DND-41 (cell line): ENCODE results near the gene MYBBP1A.
A peak's percentile ranks its signal among the peaks of the same experiment; 100 is the strongest.

Source experiments
- ATAC-seq: fragments of 200-7000 bp; cut with Tn5 transposase; 3 replicates; pipeline ENCODE4 v1.9.1; 2021; ENCODE audit warnings: low read depth; ENCODE audit not compliant: insufficient read depth
- DNase-seq: peaks from one replicate; pipeline ENCODE4 v3.0.0-alpha.2; 2020
- H2AFZ ChIP-seq: 2 replicates; pipeline ENCODE4 v1.6.0; 2012; ENCODE audit warnings: low read depth, low read length
- H3K27ac ChIP-seq: 2 replicates; pipeline ENCODE4 v1.5.1; 2012; ENCODE audit warnings: low read length, inconsistent platforms
- H3K27me3 ChIP-seq: fragments of 200-600 bp; sonication (generic); 2 replicates; pipeline ENCODE4 v1.6.0; 2012; ENCODE audit warnings: low read length, mild to moderate bottlenecking, inconsistent platforms; ENCODE audit not compliant: insufficient read depth, poor library complexity
- H3K36me3 ChIP-seq: 2 replicates; pipeline ENCODE4 v1.5.1; 2012; ENCODE audit warnings: low read length, inconsistent platforms; ENCODE audit not compliant: insufficient read depth
- H3K4me1 ChIP-seq: 2 replicates; pipeline ENCODE4 v1.5.1; 2012; ENCODE audit warnings: mild to moderate bottlenecking, low read length; ENCODE audit not compliant: insufficient read depth
- H3K4me2 ChIP-seq: 2 replicates; pipeline ENCODE4 v1.6.0; 2012; ENCODE audit warnings: mild to moderate bottlenecking, moderate library complexity, low read length, inconsistent platforms; ENCODE audit not compliant: insufficient read depth
- H3K4me3 ChIP-seq, 2 experiments: fragments of 200-600 bp in 1 of 2; shearing (Covaris generic) in 1 of 2; 2 replicates each; pipeline ENCODE4 v1.5.1; 2012 to 2016; ENCODE audit warnings: inconsistent platforms in 2 of 2, low read length in 2 of 2, mild to moderate bottlenecking in 2 of 2, low read depth in 1 of 2, moderate library complexity in 1 of 2
- H3K79me2 ChIP-seq: 2 replicates; pipeline ENCODE4 v1.6.0; 2012; ENCODE audit warnings: low read length, inconsistent platforms; ENCODE audit not compliant: insufficient read depth
- H3K9ac ChIP-seq: 2 replicates; pipeline ENCODE4 v1.6.0; 2012; ENCODE audit warnings: low read depth, mild to moderate bottlenecking, inconsistent platforms, low read length, moderate library complexity
- H3K9me3 ChIP-seq: 2 replicates; pipeline ENCODE4 v1.5.1; 2012; ENCODE audit warnings: low read length, moderate library complexity, mild to moderate bottlenecking, inconsistent platforms; ENCODE audit not compliant: insufficient read depth, severe bottlenecking
- H4K20me1 ChIP-seq: 2 replicates; pipeline ENCODE4 v1.6.0; 2012; ENCODE audit warnings: low read length; ENCODE audit not compliant: insufficient read depth
- CTCF ChIP-seq: IDR thresholded peaks from 2 replicates; pipeline ENCODE4 v1.5.1; 2012; ENCODE audit warnings: borderline replicate concordance, low read length, moderate library complexity, mild to moderate bottlenecking; ENCODE audit not compliant: poor library complexity, severe bottlenecking; ENCODE audit errors: extremely low read depth
- EZH2 ChIP-seq: IDR thresholded peaks from 3 replicates; pipeline ENCODE4 v1.6.1; 2012; ENCODE audit warnings: borderline replicate concordance, low read depth, mild to moderate bottlenecking, moderate library complexity, low read length, inconsistent platforms; ENCODE audit not compliant: severe bottlenecking

MYBBP1A gene

GRCh38 chr17:4573115-4573514 is 17.9 kb upstream of the MYBBP1A start:
- ATAC-seq, result no peak
- Histone ChIP-seq H3K4me2 (no peak overlapping the region), H3K9me3 (no peaks in the 10 kb centered on the region), H3K27ac (no peak overlapping the region), H2AFZ (no peak overlapping the region), H3K9ac (no peak overlapping the region), H3K4me1 (no peaks in the 10 kb centered on the region), H3K79me2 (no peaks in the 10 kb centered on the region), H3K36me3 (no peaks in the 10 kb centered on the region), H3K4me3 (no peak overlapping the region), H4K20me1 (no peaks in the 10 kb centered on the region), H3K27me3 (no peaks in the 10 kb centered on the region)
- DNase-seq, result no peak
- no peak for TF ChIP-seq CTCF
- no peak for TF ChIP-seq EZH2

DNA sequence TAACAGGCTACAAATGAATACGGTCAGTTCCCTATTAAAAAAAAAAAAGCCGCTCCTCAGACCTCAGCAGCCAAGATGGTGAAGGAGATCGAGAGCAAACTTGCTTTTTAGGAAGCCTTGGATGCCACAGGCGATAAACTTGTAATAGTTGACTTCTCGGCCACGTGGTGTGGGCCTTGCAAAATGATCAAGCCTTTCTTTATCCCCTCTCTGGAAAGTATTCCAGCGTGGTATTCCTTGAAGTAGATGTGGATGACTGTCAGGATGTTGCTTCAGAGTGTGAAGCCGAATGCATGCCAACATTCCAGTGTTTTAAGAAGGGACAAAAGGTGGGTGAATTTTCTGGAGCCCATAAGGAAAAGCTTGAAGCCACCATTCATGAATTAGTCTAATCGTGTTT is 16.9 kb upstream of the MYBBP1A start:
- no peaks in the 10 kb centered on the region for H3K27me3 ChIP-seq
- DNase-seq (no peak), ATAC-seq (no peak)
- no peaks in the 10 kb centered on the region for H3K36me3 ChIP-seq
- no peak overlapping the region for H3K27ac ChIP-seq
- no peak overlapping the region for H3K9ac ChIP-seq
- H4K20me1 ChIP-seq, result no peaks in the 10 kb centered on the region
- no peak overlapping the region for H3K4me2 ChIP-seq
- H3K4me1 ChIP-seq, result no peaks in the 10 kb centered on the region
- TF ChIP-seq EZH2 (no peak), CTCF (no peak)
- no peak overlapping the region for H3K4me3 ChIP-seq
- no peak overlapping the region for H2AFZ ChIP-seq
- no peaks in the 10 kb centered on the region for H3K79me2 ChIP-seq
- H3K9me3 ChIP-seq, result no peaks in the 10 kb centered on the region

DNA sequence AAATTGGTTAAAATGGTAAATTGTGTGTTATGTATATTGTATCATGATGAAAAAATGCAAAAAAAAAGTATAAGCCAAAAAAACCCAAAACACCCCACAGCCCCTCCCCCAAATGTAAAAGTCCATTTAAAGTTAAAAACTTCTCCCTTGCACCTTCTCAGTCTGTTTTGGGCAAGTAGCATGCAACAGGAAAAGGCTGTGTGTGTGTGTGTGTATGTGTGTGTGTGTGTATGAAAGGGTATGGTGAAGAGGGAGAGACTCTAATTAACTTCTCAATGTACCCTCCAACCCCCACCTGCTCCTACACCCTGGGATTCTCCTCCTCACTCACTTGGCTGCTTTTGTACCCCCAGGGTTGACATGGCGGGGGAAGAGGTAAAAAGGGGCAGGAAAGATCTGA is 14.4 kb upstream of the MYBBP1A start:
- H3K9ac ChIP-seq, result no peak overlapping the region
- H2AFZ ChIP-seq, result no peak overlapping the region
- no peak overlapping the region for H3K27ac ChIP-seq
- no peaks in the 10 kb centered on the region for H3K9me3 ChIP-seq
- no peak overlapping the region for H3K4me3 ChIP-seq
- H3K36me3 ChIP-seq, result no peaks in the 10 kb centered on the region
- no peak for DNase-seq
- H3K4me2 ChIP-seq, result no peak overlapping the region
- TF ChIP-seq CTCF, result no peak
- no peak for TF ChIP-seq EZH2
- H3K27me3 ChIP-seq, result no peaks in the 10 kb centered on the region
- peaks cover 9% of the 10 kb centered on the region for H3K4me1 ChIP-seq
- no peaks in the 10 kb centered on the region for H4K20me1 ChIP-seq
- ATAC-seq, result no peak
- no peaks in the 10 kb centered on the region for H3K79me2 ChIP-seq

GRCh38 chr17:4566785-4567184 is 11.6 kb upstream of the MYBBP1A start:
- Histone ChIP-seq H4K20me1 (no peaks in the 10 kb centered on the region), H3K4me2 (no peak overlapping the region), H3K36me3 (no peaks in the 10 kb centered on the region), H3K27me3 (no peaks in the 10 kb centered on the region), H3K4me1 (peaks cover 9% of the 10 kb centered on the region), H3K79me2 (no peaks in the 10 kb centered on the region), H3K4me3 (no peak overlapping the region), H3K9me3 (no peaks in the 10 kb centered on the region), H2AFZ (no peak overlapping the region), H3K27ac (no peak overlapping the region), H3K9ac (no peak overlapping the region)
- TF ChIP-seq CTCF (peak; percentile 77), EZH2 (no peak)
- DNase-seq (peak; percentile 63), ATAC-seq (peak; percentile 72)
